WTC11 (cell line): ENCODE data around the gene TAX1BP3. TPM values are rescaled to one million over a fixed set of nuclear protein-coding genes. Genes with fewer than 3 reads are reported as not detected.
A peak's percentile ranks its signal among the peaks of the same experiment; 100 is the strongest.

Source experiments
- AR ChIP-seq: fragments of 250-450 bp; sonication (Bioruptor Pico); IDR thresholded peaks from 2 replicates; pipeline ENCODE4 v1.9.0; 2021; ENCODE audit warnings: mild to moderate bottlenecking
- CBFB ChIP-seq: sonication (generic); formaldehyde crosslinking; IDR thresholded peaks from 2 replicates; pipeline ENCODE4 v1.8.1; 2022; ENCODE audit warnings: mild to moderate bottlenecking, low read depth, missing genetic modification reagents
- CREB1 ChIP-seq: sonication (generic); formaldehyde crosslinking; IDR thresholded peaks from 2 replicates; pipeline ENCODE4 v1.8.0; 2023; ENCODE audit warnings: mild to moderate bottlenecking, missing genetic modification reagents
- ELF4 ChIP-seq: sonication (generic); formaldehyde crosslinking; IDR thresholded peaks from 2 replicates; pipeline ENCODE4 v1.8.1; 2022; ENCODE audit warnings: low read depth, mild to moderate bottlenecking, moderate library complexity, missing genetic modification reagents
- GABPB1 ChIP-seq: sonication (generic); formaldehyde crosslinking; IDR thresholded peaks from 2 replicates; pipeline ENCODE4 v1.8.1; 2023; ENCODE audit warnings: mild to moderate bottlenecking, missing genetic modification reagents
- IRF2 ChIP-seq: sonication (generic); formaldehyde crosslinking; IDR thresholded peaks from 2 replicates; pipeline ENCODE4 v1.8.0; 2022; ENCODE audit warnings: low read depth, missing genetic modification reagents, borderline replicate concordance
- JAZF1 ChIP-seq: fragments of 250-450 bp; sonication (Bioruptor Pico); IDR thresholded peaks from 2 replicates; pipeline ENCODE4 v1.9.0; 2021; ENCODE audit warnings: moderate library complexity, mild to moderate bottlenecking, inconsistent platforms
- KAT7 ChIP-seq: sonication (generic); formaldehyde crosslinking; IDR thresholded peaks from 2 replicates; pipeline ENCODE4 v1.8.1; 2023; ENCODE audit warnings: missing genetic modification reagents, mild to moderate bottlenecking, borderline replicate concordance
- NR1H2 ChIP-seq: sonication (generic); formaldehyde crosslinking; IDR thresholded peaks from 2 replicates; pipeline ENCODE4 v1.9.0; 2021; ENCODE audit warnings: mild to moderate bottlenecking, moderate library complexity, missing genetic modification reagents
- NR2C2 ChIP-seq: sonication (generic); formaldehyde crosslinking; IDR thresholded peaks from 2 replicates; pipeline ENCODE4 v1.8.0; 2022; ENCODE audit warnings: mild to moderate bottlenecking, missing genetic modification reagents
- RORB ChIP-seq: fragments of 250-450 bp; sonication (Bioruptor Pico); IDR thresholded peaks from 2 replicates; pipeline ENCODE4 v1.9.0; 2021; ENCODE audit warnings: mild to moderate bottlenecking
- SOX15 ChIP-seq: fragments of 250-450 bp; sonication (Bioruptor Pico); IDR thresholded peaks from 2 replicates; pipeline ENCODE4 v1.9.0; 2021; ENCODE audit warnings: mild to moderate bottlenecking
- SP1 ChIP-seq: sonication (generic); formaldehyde crosslinking; conservative IDR thresholded peaks from 2 replicates; pipeline ENCODE4 v1.8.1; 2022; ENCODE audit warnings: missing genetic modification reagents
- STAT6 ChIP-seq: sonication (generic); formaldehyde crosslinking; conservative IDR thresholded peaks from 2 replicates; pipeline ENCODE4 v1.8.1; 2023; ENCODE audit warnings: mild to moderate bottlenecking, low read depth, missing genetic modification reagents, moderate library complexity
- TCF7 ChIP-seq: sonication (generic); formaldehyde crosslinking; IDR thresholded peaks from 2 replicates; pipeline ENCODE4 v1.8.0; 2022; ENCODE audit warnings: mild to moderate bottlenecking, low read depth, missing genetic modification reagents, moderate library complexity
- TEAD1 ChIP-seq: sonication (generic); formaldehyde crosslinking; IDR thresholded peaks from 2 replicates; pipeline ENCODE4 v1.8.0; 2022; ENCODE audit warnings: mild to moderate bottlenecking, missing genetic modification reagents
- TP53 ChIP-seq: sonication (generic); formaldehyde crosslinking; IDR thresholded peaks from 2 replicates; pipeline ENCODE4 v1.8.1; 2023; ENCODE audit warnings: mild to moderate bottlenecking, missing genetic modification reagents
- USF2 ChIP-seq: sonication (generic); formaldehyde crosslinking; IDR thresholded peaks from 2 replicates; pipeline ENCODE4 v1.8.1; 2023; ENCODE audit warnings: mild to moderate bottlenecking, missing genetic modification reagents, moderate library complexity
- ZBTB21 ChIP-seq: sonication (generic); formaldehyde crosslinking; IDR thresholded peaks from 2 replicates; pipeline ENCODE4 v1.8.1; 2023; ENCODE audit warnings: mild to moderate bottlenecking, missing genetic modification reagents, borderline replicate concordance
- ZNF219 ChIP-seq: sonication (generic); formaldehyde crosslinking; IDR thresholded peaks from 2 replicates; pipeline ENCODE4 v1.8.0; 2023; ENCODE audit warnings: missing genetic modification reagents, mild to moderate bottlenecking, borderline replicate concordance
- ZNF416 ChIP-seq: fragments of 250-450 bp; sonication (Bioruptor Pico); IDR thresholded peaks from 2 replicates; pipeline ENCODE4 v1.9.0; 2021; ENCODE audit warnings: mild to moderate bottlenecking, inconsistent platforms
- ZNF671 ChIP-seq: fragments of 250-450 bp; sonication (Bioruptor Pico); IDR thresholded peaks from 2 replicates; pipeline ENCODE4 v1.8.0; 2021; ENCODE audit warnings: mild to moderate bottlenecking
- total RNA-seq: library from RNA; stranded (reverse); gene quantifications from 3 replicates; pipeline ENCODE4 v1.2.3, GENCODE V29; 2021
- TF ChIP-seq, protein P1 (sequence below): fragments of 250-450 bp; sonication (Bioruptor Pico); conservative IDR thresholded peaks from 2 replicates; pipeline ENCODE4 v1.9.0; 2021; ENCODE audit warnings: mild to moderate bottlenecking
- TF ChIP-seq, protein P2 (sequence below): sonication (generic); formaldehyde crosslinking; conservative IDR thresholded peaks from 2 replicates; pipeline ENCODE4 v1.8.1; 2022; ENCODE audit warnings: mild to moderate bottlenecking, missing genetic modification reagents
- TF ChIP-seq, protein P3 (sequence below): fragments of 250-450 bp; sonication (Bioruptor Pico); IDR thresholded peaks from 2 replicates; pipeline ENCODE4 v1.9.0; 2021; ENCODE audit warnings: moderate library complexity, mild to moderate bottlenecking, inconsistent platforms, borderline replicate concordance
- TF ChIP-seq, protein P4 (sequence below): sonication (generic); formaldehyde crosslinking; IDR thresholded peaks from 2 replicates; pipeline ENCODE4 v1.8.0; 2023; ENCODE audit warnings: mild to moderate bottlenecking, missing genetic modification reagents
- TF ChIP-seq, protein P5 (sequence below): fragments of 250-450 bp; sonication (Bioruptor Pico); IDR thresholded peaks from 2 replicates; pipeline ENCODE4 v1.9.0; 2021; ENCODE audit warnings: mild to moderate bottlenecking

The TAX1BP3 gene
- total RNA-seq, 1 experiment from 2014 or later: 76.2 TPM

DNA sequence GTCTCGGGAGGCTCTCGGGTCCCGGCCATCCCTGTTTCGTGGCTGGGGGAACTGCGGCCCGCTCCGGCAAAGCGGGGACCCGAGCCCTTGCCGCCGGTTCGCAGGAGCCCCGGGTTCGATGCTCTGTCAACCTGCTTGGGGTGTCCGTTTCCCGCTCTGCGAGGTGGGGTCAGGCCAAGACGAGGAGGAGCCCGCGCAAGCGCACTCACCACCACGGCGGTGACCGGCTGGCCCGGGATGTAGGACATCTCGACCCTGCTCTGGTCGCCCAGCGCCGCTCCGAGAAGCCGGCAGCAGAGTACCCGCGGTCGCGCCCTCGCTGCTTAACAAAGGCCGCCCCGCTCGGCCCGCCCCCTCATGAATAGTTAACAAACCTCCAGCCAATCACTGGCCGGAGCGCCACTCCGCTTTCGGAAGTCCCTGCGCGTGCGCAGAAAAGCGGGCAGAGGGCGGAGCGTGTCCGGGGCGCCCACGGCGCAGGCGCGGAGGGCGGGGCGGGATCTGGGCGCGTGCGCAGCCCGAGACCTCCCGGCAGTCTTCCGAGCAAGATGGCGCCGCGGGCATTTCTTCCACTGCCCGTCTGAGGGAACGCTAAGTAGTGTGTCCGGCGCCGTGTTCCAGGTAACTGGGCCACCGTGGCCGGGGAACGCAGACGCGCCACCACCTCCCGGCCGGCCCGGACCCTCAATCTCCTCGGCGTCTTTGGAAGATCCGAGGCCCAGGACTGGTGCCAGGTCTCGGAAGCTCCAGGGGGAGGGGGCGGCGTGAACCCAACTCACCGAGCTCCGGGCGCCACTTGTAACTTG is at the start of gene TAX1BP3, which contains the start of gene EMC6 (continued):
- TF ChIP-seq AR (CRISPR knock-in tag) (no peak), JAZF1 (CRISPR knock-in tag) (no peak), CBFB (CRISPR knock-in tag) (0 out of 2 replicates have a peak, but pooled peaks have one; percentile 68), USF2 (CRISPR knock-in tag) (no peak), ZNF671 (CRISPR knock-in tag) (no peak), CREB1 (CRISPR knock-in tag) (no peak), NR2C2 (no peak), TCF7 (CRISPR knock-in tag) (no peak), ELF4 (no peak), ZNF416 (CRISPR knock-in tag) (0 out of 2 replicates have a peak, but pooled peaks have one; percentile 67), SOX15 (CRISPR knock-in tag) (no peak), TEAD1 (CRISPR knock-in tag) (no peak; the same call in 1 of the 2 replicates), SP1 (CRISPR knock-in tag) (peak; percentile 79), NR1H2 (CRISPR knock-in tag) (no peak), STAT6 (CRISPR knock-in tag) (no peak), RORB (CRISPR knock-in tag) (no peak), TP53 (0 out of 2 replicates have a peak, but pooled peaks have one; percentile 51), ZNF219 (CRISPR knock-in tag) (no peak; the same call in 1 of the 2 replicates), GABPB1 (CRISPR knock-in tag) (peak; percentile 5; the same call in 1 of the 2 replicates), ZBTB21 (CRISPR knock-in tag) (no peak), KAT7 (CRISPR knock-in tag) (peak; percentile 36; the same call in 1 of the 2 replicates), IRF2 (no peak)
- TF ChIP-seq, protein P1, sequence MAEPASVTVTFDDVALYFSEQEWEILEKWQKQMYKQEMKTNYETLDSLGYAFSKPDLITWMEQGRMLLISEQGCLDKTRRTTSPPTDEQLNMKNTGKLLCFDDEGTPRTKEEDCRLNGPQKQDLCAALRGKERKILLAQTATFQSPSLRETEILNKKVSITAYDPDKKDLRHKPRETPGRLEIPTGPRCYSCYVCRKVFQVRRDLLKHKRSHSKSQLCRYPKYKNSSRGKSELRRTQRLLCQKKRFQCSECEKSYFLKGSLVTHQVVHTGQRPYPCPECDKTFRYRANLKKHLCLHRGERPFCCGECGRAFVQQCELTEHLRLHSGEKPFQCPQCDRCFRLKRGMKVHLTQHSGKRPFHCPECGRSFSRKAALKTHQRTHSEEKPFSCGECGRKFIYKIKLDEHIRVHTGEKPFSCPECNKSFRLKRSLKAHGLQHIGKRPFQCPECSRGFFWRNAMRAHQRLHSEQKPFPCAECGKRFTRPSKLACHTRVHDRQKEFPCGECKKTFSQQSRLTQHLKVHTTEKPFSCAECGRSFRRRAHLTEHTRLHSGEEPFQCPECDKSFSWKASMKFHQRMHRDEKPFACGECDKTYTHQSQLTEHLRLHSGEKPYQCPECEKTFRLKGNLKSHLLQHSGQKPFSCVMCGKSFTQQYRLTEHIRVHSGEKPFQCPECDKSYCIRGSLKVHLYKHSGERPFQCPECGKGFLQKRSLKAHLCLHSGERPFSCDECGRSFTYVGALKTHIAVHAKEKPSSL (CRISPR knock-in tag): no peak
- TF ChIP-seq, protein P2, sequence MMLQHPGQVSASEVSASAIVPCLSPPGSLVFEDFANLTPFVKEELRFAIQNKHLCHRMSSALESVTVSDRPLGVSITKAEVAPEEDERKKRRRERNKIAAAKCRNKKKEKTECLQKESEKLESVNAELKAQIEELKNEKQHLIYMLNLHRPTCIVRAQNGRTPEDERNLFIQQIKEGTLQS (CRISPR knock-in tag): no peak
- TF ChIP-seq, protein P3, sequence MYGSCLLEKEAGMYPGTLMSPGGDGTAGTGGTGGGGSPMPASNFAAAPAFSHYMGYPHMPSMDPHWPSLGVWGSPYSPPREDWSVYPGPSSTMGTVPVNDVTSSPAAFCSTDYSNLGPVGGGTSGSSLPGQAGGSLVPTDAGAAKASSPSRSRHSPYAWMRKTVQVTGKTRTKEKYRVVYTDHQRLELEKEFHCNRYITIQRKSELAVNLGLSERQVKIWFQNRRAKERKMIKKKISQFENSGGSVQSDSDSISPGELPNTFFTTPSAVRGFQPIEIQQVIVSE: no peak
- TF ChIP-seq, protein P4, sequence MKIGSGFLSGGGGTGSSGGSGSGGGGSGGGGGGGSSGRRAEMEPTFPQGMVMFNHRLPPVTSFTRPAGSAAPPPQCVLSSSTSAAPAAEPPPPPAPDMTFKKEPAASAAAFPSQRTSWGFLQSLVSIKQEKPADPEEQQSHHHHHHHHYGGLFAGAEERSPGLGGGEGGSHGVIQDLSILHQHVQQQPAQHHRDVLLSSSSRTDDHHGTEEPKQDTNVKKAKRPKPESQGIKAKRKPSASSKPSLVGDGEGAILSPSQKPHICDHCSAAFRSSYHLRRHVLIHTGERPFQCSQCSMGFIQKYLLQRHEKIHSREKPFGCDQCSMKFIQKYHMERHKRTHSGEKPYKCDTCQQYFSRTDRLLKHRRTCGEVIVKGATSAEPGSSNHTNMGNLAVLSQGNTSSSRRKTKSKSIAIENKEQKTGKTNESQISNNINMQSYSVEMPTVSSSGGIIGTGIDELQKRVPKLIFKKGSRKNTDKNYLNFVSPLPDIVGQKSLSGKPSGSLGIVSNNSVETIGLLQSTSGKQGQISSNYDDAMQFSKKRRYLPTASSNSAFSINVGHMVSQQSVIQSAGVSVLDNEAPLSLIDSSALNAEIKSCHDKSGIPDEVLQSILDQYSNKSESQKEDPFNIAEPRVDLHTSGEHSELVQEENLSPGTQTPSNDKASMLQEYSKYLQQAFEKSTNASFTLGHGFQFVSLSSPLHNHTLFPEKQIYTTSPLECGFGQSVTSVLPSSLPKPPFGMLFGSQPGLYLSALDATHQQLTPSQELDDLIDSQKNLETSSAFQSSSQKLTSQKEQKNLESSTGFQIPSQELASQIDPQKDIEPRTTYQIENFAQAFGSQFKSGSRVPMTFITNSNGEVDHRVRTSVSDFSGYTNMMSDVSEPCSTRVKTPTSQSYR (CRISPR knock-in tag): no peak
- TF ChIP-seq, protein P5, sequence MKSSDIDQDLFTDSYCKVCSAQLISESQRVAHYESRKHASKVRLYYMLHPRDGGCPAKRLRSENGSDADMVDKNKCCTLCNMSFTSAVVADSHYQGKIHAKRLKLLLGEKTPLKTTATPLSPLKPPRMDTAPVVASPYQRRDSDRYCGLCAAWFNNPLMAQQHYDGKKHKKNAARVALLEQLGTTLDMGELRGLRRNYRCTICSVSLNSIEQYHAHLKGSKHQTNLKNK (CRISPR knock-in tag): no peak
